Amniotic stem cell (primary cell): ENCODE results near the gene OSBPL3.

Source experiments
- DNase-seq: peaks from one replicate; lab custom pipeline; 2025; lab: John Stamatoyannopoulos, UW

OSBPL3 gene

GRCh38 chr7:24763303-24763901 lies 216.6 kb downstream of the OSBPL3 start:
- no peak for DNase-seq

- no peak for DNase-seq
Observed at GRCh38 chr7:24762771-24763170, 217.2 kb downstream of the OSBPL3 start.

- no peak for DNase-seq
Observed at GRCh38 chr7:24760968-24761367, 219.0 kb downstream of the OSBPL3 start.

GRCh38 chr7:24757353-24758275 lies 222.4 kb downstream of the OSBPL3 start, which contains the start of gene GSDME:
Gene GSDME, minus strand, starts transcription at chr7:24757464. Its CDS starts 7,690 bp downstream, at chr7:24749774.
- peak; percentile 62 for DNase-seq

GRCh38 chr7:24756545-24757352 lies 223.2 kb downstream of the OSBPL3 start:
- DNase-seq = no peak

GRCh38 chr7:24755541-24756407 lies 224.2 kb downstream of the OSBPL3 start:
- DNase-seq = no peak

- no peak for DNase-seq
Observed at GRCh38 chr7:24754906-24755506, 225.0 kb downstream of the OSBPL3 start.

GRCh38 chr7:24752073-24752800 lies 227.7 kb downstream of the OSBPL3 start:
- no peak for DNase-seq

GRCh38 chr7:24751484-24751883 lies 228.5 kb downstream of the OSBPL3 start:
- no peak for DNase-seq

GRCh38 chr7:24750441-24751055 lies 229.4 kb downstream of the OSBPL3 start:
- DNase-seq = no peak

GRCh38 chr7:24748521-24748920 lies 231.5 kb downstream of the OSBPL3 start:
- no peak for DNase-seq
